ENCODE measurements around the gene WAPL.

DNA sequence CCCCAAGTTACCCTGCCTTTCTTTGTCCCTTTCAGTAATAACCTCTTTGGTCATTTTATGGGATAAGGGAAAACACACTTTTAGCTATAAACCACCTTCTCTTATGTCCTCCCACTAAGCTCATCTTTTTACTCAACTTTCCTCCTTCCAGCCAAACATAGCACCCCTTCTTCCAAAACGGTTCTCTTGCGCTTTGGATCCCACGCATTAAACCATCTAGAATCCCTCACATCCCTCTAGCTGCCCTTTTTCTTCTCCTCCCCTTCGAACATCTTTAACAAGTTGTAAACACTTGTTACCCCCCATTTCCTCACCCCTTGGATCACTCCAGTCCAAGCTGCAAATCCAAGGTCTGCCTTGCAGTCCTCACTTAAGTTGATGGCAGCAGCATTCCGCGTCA, 13.4 kb downstream of the WAPL start:
- no peak for TF ChIP-seq POLR2A (IDR thresholded peaks at IDR 0.05)
- TF ChIP-seq, protein P1, sequence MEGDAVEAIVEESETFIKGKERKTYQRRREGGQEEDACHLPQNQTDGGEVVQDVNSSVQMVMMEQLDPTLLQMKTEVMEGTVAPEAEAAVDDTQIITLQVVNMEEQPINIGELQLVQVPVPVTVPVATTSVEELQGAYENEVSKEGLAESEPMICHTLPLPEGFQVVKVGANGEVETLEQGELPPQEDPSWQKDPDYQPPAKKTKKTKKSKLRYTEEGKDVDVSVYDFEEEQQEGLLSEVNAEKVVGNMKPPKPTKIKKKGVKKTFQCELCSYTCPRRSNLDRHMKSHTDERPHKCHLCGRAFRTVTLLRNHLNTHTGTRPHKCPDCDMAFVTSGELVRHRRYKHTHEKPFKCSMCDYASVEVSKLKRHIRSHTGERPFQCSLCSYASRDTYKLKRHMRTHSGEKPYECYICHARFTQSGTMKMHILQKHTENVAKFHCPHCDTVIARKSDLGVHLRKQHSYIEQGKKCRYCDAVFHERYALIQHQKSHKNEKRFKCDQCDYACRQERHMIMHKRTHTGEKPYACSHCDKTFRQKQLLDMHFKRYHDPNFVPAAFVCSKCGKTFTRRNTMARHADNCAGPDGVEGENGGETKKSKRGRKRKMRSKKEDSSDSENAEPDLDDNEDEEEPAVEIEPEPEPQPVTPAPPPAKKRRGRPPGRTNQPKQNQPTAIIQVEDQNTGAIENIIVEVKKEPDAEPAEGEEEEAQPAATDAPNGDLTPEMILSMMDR (IDR thresholded peaks at IDR 0.05) = no peak

All from adrenal gland (tissue), 5 donors.